GM19023 (cell line): ENCODE measurements around the gene ALDOC.

Experiments
- ATAC-seq: cut with Tn5 transposase; IDR thresholded peaks from one replicate; pipeline ENCODE4 v1.9.1; 2021; ENCODE audit warnings: mild to moderate bottlenecking, moderate library complexity; ENCODE audit not compliant: unreplicated experiment

The ALDOC gene

GRCh38 chr17:28533091-28533807, 43.4 kb downstream of the ALDOC start:
- no peak for ATAC-seq

- no peak for ATAC-seq
Measured at GRCh38 chr17:28532050-28532960, 44.4 kb downstream of the ALDOC start.

- ATAC-seq = no peak
Measured at GRCh38 chr17:28530926-28531325, 45.8 kb downstream of the ALDOC start.

GRCh38 chr17:28530250-28530649, 46.4 kb downstream of the ALDOC start:
- ATAC-seq = no peak

- no peak for ATAC-seq
Measured at GRCh38 chr17:28529013-28529400, 47.7 kb downstream of the ALDOC start.

- no peak for ATAC-seq
Measured at GRCh38 chr17:28528327-28529012, 48.2 kb downstream of the ALDOC start.

- ATAC-seq = no peak
Measured at GRCh38 chr17:28527859-28528258, 48.8 kb downstream of the ALDOC start.

- no peak for ATAC-seq
Measured at GRCh38 chr17:28527181-28527681, 49.5 kb downstream of the ALDOC start.

GRCh38 chr17:28526381-28526780, 50.3 kb downstream of the ALDOC start:
- ATAC-seq = no peak

GRCh38 chr17:28524476-28525424, 51.9 kb downstream of the ALDOC start:
- ATAC-seq = no peak

- ATAC-seq = no peak
Measured at GRCh38 chr17:28523876-28524275, 52.8 kb downstream of the ALDOC start.

- no peak for ATAC-seq
Measured at GRCh38 chr17:28523186-28523585, 53.5 kb downstream of the ALDOC start.
